GM18858 (cell line): ENCODE measurements around the gene EXOC3.
"Not testable (repeated sequence)": the region's sequence is repeated elsewhere in the genome, so short reads cannot be mapped to it uniquely, and the experiment has no call there.

Source experiments
- ATAC-seq: cut with Tn5 transposase; IDR thresholded peaks from one replicate; pipeline ENCODE4 v1.9.1; 2021; ENCODE audit not compliant: unreplicated experiment

The EXOC3 gene

DNA sequence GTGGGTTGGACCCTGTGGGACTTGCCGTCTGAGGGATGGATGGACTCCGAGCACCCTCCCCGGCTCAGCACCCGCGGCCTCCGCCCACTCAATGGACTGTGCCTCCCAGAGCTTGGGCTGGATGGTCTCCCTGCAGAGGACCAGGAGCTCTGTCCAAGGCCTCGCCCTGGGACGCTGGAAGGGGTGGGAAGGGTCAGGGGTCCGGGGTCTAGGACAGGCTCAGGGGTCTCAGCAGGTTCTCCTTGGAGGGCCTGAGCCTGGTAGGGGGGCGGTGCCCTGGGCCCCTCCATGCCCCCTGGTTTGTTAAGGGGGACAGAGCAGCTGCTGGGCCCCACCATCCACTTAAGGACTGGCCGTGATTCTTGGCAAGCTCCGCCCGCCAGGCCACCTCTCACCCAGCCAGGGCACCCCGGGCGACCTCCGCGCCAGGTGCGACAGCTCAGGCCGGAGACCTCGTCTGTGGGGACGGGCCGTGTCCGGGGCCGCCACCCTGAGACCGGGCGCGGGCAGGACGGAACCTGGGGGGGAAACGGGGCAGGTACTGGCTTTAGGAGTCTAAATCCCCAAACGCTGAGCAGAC, 29.2 kb downstream of the EXOC3 start:
- no peak for ATAC-seq

DNA sequence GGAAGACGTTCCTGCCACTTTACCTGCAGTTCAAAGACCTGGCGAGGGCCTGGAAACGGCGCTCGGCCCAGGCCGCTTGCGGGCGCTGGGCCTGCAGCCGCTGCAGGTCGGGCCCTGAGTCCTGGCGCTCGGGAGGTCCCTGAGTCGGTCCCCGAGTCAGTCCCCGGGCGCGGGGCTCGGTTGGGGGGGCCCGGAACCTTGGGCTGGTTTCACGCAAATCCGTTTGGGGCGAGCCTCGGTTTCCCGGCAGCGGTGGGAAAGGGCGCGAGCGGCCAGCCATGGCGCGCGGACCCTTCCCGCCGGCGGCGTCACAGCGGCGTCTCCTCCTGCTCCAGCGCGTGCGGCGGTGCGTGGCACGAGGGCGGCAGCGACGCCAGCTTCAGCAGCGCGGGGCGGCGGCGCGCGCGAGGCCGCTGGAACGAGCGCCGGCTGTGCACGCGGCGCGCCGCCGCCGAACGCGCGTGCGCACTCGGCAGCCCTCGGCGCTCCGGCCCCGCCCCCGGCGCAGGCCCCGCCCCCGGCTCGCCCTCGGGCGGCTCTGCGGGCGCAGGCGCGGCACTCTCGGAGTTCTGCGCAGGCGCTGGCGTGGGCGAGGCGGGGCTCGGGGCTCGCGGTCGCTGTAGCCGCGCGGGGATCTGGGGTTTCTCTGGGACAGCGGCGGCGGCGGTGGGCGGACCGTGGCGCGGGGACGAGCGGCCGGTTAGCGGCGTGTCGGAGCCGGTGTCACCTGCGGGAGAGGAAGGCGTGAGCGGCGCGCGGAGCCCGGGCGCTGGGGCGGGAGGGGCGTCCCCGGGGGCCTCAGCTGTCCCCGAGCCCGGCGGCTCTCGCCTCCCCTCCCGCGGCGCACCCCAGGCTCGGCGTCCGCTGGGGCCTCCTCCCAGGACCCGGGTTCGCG, 29.9 kb downstream of the EXOC3 start:
- peak; percentile 49 for ATAC-seq

- ATAC-seq: peak; percentile 20
Observed at GRCh38 chr5:473551-474192, 30.7 kb downstream of the EXOC3 start.

DNA sequence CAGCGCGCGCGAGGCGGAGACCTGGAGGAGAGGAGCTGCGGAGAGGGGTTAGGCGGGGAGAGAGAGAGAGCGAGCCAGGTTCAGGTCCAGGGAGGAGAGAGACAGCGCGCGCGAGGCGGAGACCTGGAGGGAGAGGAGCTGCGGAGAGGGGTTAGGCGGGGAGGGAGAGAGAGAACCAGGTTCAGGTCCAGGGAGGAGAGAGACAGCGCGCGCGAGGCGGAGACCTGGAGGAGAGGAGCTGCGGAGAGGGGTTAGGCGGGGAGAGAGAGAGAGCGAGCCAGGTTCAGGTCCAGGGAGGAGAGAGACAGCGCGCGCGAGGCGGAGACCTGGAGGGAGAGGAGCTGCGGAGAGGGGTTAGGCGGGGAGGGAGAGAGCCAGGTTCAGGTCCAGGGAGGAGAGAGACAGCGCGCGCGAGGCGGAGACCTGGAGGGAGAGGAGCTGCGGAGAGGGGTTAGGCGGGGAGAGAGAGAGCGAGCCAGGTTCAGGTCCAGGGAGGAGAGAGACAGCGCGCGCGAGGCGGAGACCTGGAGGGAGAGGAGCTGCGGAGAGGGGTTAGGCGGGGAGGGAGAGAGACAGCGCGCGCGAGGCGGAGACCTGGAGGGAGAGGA, 31.4 kb downstream of the EXOC3 start:
- ATAC-seq: not testable (repeated sequence)

DNA sequence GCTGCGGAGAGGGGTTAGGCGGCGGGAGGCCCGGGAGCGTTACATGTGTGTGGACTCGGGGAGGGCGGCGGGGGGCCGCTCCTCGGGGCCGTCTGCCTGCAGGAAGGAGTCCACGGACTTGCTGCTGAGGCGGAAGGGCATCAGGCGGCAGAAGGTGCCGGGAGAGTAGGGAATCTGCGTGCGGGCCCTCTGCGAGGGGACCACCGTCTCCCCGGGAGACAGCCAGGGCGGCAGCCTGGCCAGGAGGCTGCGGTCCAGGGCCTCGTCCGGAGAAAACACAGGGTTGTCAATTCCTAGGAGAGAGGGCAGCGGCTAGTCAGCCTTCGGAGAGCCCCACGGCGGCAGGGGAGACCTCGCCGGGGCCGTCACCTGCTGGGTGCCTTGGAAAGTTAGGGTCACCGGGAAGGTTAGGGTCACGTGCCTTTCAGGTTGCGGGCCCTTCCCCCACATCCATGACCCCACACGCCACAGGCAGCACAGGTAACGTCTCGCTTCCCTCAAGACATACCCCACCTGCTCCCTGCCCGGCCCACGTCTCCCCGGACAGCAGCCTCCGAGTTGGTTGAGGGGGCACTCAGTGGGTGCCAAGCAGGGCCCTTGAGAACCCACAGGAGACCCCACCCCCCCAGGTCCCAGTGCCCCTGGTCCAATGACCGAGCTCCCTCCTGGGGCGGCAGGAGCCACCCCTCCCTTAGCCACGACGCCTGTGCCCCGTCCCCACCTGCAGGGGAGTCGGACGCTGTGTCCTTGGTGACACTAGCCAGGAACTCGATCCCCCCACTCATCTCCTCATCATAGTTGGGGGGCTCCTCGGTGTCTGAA, 32.1 kb downstream of the EXOC3 start:
- ATAC-seq: no peak

DNA sequence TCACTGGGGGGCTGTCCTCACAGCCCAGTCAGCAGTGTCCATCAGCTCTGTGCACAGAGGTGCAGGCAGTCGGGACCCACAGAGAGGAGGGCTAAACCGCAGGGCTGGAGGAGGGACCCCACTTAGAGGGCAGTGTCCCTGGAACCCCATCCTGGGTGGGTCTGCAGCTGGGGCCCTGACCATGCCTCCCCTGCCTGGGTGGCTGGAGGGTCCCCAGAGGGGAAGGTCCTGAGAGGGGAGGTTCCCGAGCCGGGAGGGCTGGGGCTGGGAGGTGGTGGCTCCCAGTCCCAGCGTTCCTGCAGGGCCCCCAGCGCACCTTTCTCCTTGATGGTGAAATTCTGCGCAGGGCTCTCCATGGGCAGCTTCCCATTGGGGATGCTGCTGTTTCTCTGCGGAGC, 32.7 kb downstream of the EXOC3 start:
- ATAC-seq: no peak

- no peak for ATAC-seq
Observed at GRCh38 chr5:476102-476813, 33.3 kb downstream of the EXOC3 start.

DNA sequence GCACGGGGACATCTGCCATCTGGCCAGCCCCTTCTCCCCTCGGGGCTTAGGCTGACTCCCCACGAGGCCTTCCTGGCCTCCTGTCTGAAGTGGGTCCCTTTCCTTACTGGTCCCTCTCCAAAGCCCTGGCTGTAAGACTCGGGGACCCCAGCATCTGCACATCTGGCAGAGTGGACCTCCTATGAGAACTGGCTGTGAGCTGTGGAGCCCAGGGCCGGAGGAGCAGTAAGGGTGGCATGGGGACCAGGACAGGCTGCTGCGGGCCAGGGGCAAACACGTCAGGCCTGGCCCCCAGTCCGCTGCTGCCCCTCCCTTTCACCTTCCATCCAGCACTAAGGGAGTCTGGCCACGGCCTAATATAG, 33.8 kb downstream of the EXOC3 start:
- ATAC-seq: no peak

GRCh38 chr5:477247-477646, 34.3 kb downstream of the EXOC3 start:
- ATAC-seq: no peak

DNA sequence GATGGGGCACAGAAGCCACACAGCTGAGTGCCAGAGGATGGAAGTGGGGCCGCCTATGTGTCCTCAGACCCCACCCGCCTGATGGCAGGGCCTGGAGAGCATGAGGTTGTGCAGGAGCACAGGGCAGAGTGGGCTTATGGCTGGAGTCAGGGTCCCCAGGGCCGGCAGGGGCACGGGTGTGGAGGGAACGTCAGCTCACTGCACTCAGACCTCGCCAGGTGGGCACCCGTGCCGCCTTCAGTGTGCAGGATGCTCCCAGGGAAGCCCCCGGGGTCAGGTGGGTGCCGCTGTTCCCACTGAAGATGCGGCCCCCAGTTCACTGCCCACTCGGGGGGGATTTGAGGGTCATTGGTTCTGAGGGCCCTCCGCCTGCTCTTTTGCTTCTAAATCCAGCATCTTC, 34.9 kb downstream of the EXOC3 start:
- ATAC-seq: no peak

- no peak for ATAC-seq
Observed at GRCh38 chr5:478369-478981, 35.5 kb downstream of the EXOC3 start.

DNA sequence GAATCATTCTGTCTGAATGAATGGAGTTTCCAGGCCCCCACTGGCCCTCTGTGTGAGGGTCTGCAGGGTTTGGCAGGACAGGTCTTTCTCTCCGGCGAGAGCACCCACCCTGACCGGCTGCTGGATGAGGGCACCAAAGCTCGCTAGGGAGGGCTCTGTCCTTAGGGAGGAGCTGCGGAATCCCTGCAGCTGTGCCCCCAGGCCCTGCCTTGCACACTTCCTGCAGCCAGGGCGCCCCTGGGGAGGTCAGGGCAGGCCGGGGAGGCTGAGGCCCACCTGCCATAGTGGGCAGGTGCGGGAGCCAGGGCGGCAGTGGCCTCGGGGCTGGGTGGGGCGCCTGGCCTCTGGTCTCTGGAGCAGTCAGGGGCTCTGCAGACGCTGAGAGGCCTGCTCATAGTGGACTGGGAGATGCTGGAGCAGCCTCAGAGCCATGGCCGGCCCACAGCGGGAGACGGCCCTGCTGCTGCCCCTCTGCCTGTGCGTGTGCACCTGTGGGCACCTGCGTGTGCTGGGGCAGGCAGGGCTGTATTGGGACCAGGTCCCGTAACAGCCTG, 36.1 kb downstream of the EXOC3 start:
- no peak for ATAC-seq

DNA sequence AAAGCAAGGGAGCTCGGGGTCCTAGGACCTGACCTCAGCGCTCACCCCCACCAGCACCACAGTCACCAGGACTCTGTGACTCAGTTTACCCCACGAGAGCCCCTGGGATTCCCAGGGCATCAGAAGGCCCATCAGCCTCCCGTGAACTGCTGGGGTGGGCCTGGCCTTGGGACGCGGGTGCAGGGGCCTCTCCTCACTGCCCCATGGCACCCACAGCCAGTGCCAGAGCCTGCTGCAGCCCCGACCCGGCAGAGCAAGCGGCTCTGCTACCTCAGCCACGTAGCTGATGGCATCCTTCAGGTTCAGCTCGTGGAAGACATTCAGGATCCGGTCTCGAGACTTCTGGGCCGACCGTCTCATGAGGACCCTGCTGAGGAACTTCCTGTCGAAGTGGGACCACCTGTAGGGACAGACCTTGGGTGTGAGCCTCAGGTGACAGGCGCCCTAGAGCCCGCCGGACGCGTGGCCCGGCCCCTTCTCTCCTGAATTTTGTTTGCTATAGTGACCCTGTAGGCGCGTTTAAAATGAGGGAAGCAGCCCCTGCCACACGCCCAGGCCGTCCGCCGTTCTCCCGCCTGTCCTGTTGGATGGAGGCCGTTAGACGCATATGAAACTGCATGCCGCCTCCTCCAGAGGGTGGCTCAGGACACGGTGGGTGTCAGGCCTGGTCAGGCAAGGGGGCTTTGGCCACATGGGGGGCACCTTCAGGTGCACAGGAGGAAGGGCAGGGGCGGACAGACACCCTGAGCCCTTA, 36.8 kb downstream of the EXOC3 start:
- no peak for ATAC-seq

- ATAC-seq: no peak
Observed at GRCh38 chr5:481347-481746, 38.4 kb downstream of the EXOC3 start.

DNA sequence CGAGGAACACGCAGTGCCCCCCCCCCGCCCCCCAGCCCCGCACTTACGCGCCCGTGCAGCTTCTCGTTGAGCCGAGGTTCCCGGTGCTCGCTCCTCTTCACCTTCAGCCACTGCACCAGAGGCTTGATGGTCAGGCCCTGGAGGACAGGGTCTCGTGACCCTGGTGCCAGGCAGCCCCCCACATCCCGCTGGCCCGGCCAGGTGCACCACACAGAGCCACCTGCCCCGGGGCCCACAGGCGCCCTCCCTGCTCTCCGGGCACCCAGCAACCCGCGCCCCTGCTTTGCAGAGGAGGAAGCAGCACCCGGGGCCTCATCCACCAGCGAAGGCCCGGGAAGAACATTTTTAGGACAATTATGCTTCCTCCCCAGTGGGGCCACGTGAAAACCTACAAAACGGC, 39.0 kb downstream of the EXOC3 start:
- no peak for ATAC-seq

DNA sequence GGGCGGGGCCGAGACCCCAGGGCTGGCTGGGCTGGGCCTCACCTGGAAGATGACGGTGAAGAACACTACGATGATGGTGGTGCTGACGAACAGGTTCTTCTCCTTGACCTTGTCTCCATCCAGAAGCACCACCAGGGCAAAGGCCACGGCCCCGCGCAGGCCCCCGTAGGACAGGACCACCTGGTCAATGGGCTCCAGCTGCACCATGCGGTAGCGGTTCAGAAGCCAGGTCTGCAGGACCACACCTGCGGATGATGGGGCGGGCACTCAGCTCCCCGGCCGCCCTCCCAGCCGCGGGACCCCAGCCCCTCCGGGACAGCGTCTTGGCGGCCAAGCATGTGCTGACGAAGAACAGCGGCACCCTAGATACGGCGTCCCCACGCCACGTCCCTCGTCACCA, 39.5 kb downstream of the EXOC3 start:
- no peak for ATAC-seq

DNA sequence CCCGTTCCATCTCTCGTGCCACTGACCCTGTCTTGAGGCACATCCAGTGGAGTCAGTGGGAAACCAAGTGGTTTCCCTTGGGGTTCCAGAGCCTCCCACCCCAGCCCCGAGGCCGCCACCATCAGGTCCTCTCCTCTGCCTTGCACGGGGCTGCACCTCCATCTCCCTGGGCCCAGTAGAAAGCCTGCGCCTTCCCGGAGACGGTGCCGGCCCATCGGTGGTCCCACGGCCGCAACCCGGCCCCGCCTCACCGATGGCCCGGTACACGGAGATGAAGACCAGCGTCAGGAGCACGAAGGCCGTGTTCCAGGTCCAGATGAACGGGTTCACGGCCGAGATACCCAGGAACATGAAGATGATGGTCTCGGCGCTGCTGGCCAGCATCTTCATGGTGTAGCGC, 40.0 kb downstream of the EXOC3 start:
- no peak for ATAC-seq

DNA sequence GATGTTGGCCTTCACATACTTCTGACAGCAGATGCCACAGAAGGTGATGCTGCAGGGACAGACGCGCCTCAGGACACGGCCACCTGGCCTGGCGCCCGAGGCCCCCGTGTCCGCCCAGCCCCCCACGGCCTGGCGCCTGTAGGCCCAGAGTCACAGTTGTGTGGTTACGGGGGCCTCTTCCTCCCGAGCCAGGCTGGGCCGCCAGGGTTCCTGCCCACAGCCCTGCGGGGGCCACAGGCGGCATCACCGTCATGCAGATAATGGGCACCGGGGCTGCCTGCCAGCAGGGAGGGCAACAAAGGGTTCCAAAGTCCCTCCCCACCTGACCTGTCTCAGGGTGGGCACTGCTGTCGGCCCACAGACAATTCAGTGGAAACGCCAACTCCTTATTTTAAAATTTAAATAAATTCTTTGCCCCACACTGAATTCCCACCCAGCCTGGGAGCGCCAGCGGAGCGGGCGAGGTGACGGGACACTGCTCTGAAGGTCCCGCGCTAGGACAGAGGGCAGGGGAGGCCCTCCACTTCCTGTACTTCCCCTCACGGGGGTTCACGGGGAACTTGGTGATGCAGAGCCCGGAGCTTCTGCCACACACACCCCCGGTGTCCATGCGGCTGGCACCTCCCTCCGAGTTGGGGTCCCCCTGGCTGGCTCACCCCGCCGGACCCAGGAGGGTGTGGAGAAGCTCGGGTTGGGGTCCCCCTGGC, 40.6 kb downstream of the EXOC3 start:
- ATAC-seq: no peak
